Ishikawa (cell line): ENCODE measurements around the gene ASXL3.

ENCODE experiments used
- MAX ChIP-seq: IDR thresholded peaks from 2 replicates; pipeline ENCODE4 v1.6.1; 2012
- TEAD4 ChIP-seq: IDR thresholded peaks from 2 replicates; pipeline ENCODE4 v1.6.1; 2012

GRCh38 chr18:33708876-33709275 is 130.9 kb downstream of the ASXL3 start:
- TF ChIP-seq TEAD4 (no peak), MAX (no peak)
